ENCODE results near the gene BCL2. TPM values are rescaled to one million over a fixed set of nuclear protein-coding genes. Genes with fewer than 3 reads are reported as not detected.

Gene BCL2
- total RNA-seq, 1 experiment from 2014 or later = 6.3 TPM

- no peak for DNase-seq (ENCODE audit: low read depth)
Measured at GRCh38 chr18:63091671-63092364, 227.8 kb downstream of the BCL2 start.

- DNase-seq (ENCODE audit: low read depth) = no peak
Measured at GRCh38 chr18:63090334-63090733, 229.2 kb downstream of the BCL2 start.

DNA sequence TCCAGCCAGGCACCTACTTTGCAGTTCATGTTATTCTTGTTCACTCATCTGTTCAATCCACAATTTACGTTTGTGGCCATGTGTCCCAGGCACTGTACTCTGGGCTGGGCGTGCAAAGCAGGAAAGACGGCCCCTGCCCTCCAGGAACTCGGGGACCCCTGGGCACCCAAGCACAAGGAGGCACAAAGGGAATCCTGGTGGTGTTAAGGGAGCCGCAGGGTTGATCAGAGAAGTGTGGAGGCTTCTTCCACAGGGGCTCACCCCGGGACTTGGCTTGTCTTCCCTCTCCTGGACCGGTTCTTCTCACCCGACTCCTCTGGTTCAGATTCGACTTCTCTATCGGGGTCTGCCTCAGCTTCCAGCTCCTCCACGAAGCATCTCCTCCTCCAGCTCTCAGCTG is 230.5 kb downstream of the BCL2 start:
- no peak for DNase-seq (ENCODE audit: low read depth)

DNA sequence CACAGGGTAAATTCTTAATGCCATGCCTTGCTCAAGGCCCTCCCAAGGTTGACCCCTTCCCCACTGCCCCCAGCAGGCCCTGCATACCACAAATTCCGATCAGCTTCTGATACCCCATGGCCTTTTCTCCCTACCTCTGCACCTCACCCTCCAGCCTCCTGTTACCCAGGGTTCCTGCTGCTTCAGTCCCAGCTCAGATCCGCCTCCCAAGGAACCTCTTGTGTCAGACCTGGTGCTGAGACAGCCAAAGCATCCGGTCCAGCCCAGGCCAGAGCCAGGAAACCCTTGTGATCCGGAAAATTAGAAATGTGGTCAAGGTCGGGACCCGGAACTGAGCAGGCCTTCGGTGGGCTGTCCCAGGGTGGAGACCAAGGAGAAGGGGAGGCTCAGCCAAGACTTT is 231.3 kb downstream of the BCL2 start:
- DNase-seq (ENCODE audit: low read depth) = no peak

DNA sequence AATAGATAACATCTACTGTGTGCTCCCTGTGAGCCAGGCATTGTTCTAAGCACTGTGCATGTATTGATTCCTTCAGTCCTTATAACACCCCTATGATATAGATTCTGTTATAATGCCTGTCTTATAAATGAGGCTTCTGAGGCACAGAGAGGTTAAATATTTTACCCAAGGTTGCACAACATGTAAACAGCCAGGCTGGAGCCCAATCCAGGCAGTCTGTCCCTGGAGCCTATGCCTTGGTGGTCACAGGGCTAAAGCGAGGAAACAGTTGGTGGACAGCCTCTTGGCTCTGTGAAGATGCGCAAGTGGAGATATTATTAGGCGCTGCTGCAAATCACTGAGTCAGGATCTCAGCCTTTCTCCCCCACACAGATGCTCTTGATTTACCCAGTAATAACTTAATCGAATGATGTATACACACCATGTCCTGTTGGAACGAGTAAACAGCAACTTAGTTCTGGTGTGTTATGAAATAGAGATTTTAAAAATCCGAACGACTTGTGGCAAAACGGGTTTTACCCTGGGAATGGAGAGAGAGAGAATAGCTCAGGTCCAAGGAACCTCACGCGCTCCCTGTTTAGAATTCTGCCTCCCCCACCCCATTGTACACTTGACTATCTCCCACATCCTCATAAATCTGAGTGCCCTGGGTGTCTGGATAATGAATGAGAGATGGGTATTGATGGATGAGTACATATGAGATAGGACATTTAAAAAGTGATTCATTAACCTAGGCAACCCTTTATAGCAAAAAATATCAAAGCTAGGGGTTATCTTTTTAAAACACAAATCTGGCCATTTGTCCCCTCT is 231.9 kb downstream of the BCL2 start:
- DNase-seq (ENCODE audit: low read depth) = no peak

- peak; percentile 23 for DNase-seq (ENCODE audit: low read depth)
Measured at GRCh38 chr18:63085611-63086010, 234.0 kb downstream of the BCL2 start.

DNA sequence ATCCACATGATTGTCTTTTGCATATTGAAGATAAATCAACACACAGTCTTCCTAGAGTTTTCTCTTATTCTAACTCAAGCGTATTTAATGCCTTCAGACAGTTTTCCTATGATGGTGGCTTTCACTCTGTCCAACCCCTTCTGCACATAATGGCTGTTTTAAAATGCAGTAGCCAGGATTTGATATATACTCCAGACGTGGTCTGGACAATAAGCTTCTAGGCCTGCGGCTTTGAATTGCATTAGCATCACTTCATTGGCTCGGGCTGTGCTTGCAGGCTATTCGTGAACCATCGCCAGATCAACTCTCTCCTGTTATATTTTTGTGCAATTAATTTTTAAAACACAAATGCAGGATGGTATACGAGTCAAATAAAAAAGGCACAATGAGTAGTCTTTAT is 235.3 kb downstream of the BCL2 start:
- no peak for DNase-seq (ENCODE audit: low read depth)

DNA sequence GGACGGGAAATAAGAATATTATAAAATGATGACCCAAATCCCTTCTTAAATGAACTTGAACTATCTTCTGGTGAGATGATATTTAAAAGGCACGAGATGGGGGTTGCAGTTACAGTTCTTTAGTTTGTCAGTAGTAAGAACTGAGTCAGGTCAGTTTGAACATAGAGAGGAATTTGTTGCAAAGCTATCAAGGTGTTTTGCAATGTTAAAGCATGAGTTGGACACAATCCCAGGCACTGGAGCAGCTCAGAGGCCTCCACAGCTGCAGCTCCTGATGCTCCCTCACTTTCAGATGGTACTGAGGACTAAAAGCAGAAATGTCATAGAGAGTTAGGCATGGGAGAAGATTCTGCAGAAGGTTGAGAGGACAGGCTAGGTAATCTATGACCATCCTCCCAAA is 236.0 kb downstream of the BCL2 start:
- DNase-seq (ENCODE audit: low read depth) = no peak

GRCh38 chr18:63083020-63083531 is 236.5 kb downstream of the BCL2 start:
- DNase-seq (ENCODE audit: low read depth) = no peak

DNA sequence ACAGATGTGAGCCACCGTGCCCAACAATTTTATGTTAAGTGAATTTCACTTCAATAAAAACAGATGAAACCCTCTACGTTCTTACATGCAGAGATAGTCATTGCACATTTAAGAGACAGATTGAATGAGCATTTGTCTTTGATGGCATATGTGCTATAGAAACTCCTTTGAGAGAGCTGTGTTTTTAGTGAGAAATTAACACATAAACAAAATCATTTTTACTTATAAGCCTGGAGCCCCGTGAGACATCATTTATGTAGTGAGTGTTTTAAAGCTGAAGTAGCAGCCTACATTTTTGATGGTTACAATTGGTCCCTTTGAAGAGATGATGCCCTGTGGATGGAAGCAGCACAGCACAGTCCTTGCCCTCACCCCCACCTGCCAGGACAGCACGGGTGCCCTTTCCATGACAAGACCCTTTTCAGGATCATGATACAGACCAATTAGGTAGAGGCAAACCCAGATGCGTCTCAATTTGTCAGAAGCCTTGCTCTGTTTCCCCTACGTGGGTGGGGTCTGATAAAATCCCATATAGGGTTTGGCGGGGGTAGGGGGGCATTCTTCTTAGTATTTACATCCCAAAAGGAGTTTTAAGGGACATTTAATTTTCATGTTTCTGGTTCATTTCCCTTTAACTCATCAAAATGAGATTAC is 237.1 kb downstream of the BCL2 start:
- no peak for DNase-seq (ENCODE audit: low read depth)

DNA sequence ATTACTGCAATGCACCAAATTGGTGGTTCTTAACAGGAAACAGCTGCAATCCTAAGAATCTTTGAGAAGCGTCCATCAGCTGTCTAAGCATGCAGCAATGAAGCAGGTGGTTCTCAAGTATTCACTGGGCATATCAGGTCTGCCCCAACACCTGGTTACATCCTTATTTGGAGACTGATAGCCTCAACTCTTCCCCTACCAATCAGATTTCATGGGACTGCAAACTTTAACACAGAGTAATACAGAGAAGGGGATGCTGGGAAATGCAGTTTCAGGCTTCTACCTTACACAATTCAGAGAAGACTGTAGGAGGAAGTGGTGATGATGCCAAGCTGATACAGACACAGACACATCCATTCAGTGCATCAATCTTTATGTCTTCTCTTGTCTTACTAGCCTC is 240.5 kb downstream of the BCL2 start:
- no peak for DNase-seq (ENCODE audit: low read depth)

- no peak for DNase-seq (ENCODE audit: low read depth)
Measured at GRCh38 chr18:63078471-63078870, 241.1 kb downstream of the BCL2 start.

DNA sequence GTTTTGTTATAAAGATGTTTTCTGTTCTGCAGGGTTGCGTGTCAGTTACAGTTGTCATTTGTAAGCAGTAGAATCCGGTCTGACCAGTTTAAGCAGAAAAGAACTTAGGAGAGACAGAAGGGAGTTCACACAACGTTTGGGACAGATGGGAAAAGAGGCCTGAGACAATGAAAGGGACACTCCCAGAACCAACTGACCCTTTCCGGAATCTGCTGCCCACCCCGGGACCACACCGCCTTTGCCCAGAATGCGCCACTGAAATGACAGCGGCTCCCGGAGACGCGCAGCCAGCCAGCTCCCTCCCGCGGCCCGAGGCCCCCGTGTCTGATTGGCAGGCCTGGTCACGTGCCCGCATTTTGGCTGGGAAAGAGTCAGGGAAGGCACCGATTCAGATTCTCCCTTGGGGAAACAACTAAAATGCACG is 244.6 kb downstream of the BCL2 start:
- no peak for DNase-seq (ENCODE audit: low read depth)

- no peak for DNase-seq (ENCODE audit: low read depth)
Measured at GRCh38 chr18:63073481-63073880, 246.1 kb downstream of the BCL2 start.

Small RNA genes within 50 kb of the gene (small RNA-seq; reads per million reads assigned to genes)
- not detected for gene AC022726.1

Other genes starting within 250 kb of the BCL2 start
- gene KDSR, start 47.4 kb upstream of the BCL2 start, total RNA-seq (2014; rRNA removed; shearing (Covaris generic)) = 54.7 and 80.6 TPM in 2 replicates
- 42.9 and 46.2 TPM in 2 replicates for gene VPS4B, start 102.7 kb upstream of the BCL2 start, total RNA-seq (2014; rRNA removed; shearing (Covaris generic))
- gene SERPINB5, start 157.2 kb upstream of the BCL2 start, total RNA-seq (2014; rRNA removed; shearing (Covaris generic)) = 35.3 and 38.0 TPM in 2 replicates
- gene SERPINB12, start 222.6 kb upstream of the BCL2 start, total RNA-seq (2014; rRNA removed; shearing (Covaris generic)) = not detected in 2 replicates

All from HT1080 (cell line).